Astrocyte of the cerebellum (primary cell): ENCODE results near the gene CNDP2.

Experiments
- DNase-seq: peaks from one replicate; pipeline ENCODE4 v3.0.0-alpha.2; 2011; ENCODE audit warnings: low read depth
- H3K4me3 ChIP-seq: 2 replicates; pipeline ENCODE4 v1.5.1; 2011; ENCODE audit warnings: mild to moderate bottlenecking, low read depth, low read length, moderate library complexity
- in situ Hi-C: cut with HindIII; loops from 2 replicates; pipeline ENCODE4 v1.10.0; 2017; ENCODE audit warnings: low sequenced_read_pairs
- TF ChIP-seq, protein P1 (sequence below): IDR thresholded peaks from 2 replicates; pipeline ENCODE4 v1.5.1; 2012; ENCODE audit warnings: low read length, low read depth, moderate library complexity, mild to moderate bottlenecking; ENCODE audit errors: missing control alignments

The CNDP2 gene

DNA sequence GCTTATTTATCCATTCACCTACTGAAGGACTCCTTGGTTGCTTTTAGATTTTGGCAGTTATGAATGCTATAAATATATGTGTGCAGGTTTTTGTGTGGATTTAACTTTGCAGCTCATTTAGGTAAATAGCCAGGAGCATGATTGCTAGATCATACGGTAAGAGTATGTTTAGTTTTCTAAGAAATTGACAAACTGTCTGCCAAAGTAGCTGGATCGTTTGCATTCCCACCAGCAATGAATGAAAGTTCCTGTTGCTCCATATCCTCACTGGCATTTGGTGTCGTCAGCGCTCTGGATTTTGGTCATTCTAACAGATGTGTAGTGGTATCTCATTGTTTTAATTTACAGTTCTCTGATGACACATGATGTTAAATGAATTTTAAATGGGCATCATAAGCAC, 30.4 kb upstream of the CNDP2 start:
- H3K4me3 ChIP-seq = no peak overlapping the region
- TF ChIP-seq, protein P1, sequence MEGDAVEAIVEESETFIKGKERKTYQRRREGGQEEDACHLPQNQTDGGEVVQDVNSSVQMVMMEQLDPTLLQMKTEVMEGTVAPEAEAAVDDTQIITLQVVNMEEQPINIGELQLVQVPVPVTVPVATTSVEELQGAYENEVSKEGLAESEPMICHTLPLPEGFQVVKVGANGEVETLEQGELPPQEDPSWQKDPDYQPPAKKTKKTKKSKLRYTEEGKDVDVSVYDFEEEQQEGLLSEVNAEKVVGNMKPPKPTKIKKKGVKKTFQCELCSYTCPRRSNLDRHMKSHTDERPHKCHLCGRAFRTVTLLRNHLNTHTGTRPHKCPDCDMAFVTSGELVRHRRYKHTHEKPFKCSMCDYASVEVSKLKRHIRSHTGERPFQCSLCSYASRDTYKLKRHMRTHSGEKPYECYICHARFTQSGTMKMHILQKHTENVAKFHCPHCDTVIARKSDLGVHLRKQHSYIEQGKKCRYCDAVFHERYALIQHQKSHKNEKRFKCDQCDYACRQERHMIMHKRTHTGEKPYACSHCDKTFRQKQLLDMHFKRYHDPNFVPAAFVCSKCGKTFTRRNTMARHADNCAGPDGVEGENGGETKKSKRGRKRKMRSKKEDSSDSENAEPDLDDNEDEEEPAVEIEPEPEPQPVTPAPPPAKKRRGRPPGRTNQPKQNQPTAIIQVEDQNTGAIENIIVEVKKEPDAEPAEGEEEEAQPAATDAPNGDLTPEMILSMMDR = no peak
- no peak for DNase-seq
- in situ Hi-C loops = loop anchor here (25.0 kb wide), 1 partner anchor 278 kb away; no protein-coding TSS in a partner anchor

DNA sequence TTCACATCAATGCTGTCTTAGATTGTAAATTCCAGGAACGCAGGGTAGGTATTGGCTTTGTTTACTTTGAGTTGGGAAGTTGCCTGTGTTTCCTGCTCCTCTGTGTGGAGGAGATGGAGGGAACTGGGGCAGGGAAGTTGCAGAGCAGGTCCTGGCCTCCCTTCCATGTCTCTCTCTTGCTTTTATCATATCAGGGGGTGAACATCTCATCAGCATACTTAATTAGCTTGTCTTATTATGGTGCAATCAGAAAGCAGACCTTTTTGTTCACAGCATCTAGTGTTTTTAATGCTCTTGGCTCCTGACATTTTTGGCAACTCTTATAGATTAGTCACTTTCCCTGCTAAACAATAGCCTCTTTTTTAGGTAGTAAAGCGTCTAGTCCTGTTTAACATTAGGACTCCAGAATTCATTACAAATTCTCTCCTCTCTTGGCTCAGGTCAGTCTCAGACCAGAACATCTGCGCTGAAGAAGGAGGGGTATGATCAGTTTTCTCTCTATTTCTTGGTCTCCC, 27.6 kb upstream of the CNDP2 start:
- TF ChIP-seq, protein P1 = no peak
- H3K4me3 ChIP-seq = no peak overlapping the region
- in situ Hi-C loops = loop anchor here (25.0 kb wide), 1 partner anchor 281 kb away; no protein-coding TSS in a partner anchor
- DNase-seq = peak; percentile 47

DNA sequence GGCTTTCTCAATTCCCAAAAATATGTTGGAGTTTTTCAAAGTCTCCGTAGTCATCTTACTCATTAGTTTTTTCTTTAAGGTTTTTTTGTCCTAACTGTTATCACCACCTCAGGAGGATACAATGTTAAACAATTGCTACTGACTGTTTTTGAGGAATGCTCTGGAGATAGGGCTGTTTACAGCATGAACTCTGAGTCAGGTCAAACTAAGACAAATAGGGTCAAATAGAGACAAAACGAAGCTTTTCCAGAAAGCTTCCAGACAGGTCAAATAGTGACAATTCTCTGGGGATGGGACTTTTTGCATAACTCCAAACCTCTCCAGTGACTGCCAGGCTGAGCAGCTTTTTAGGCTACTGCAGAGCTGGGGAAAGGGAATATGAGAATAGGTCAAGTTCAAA, 23.9 kb upstream of the CNDP2 start:
- no peak overlapping the region for H3K4me3 ChIP-seq
- DNase-seq = no peak

DNA sequence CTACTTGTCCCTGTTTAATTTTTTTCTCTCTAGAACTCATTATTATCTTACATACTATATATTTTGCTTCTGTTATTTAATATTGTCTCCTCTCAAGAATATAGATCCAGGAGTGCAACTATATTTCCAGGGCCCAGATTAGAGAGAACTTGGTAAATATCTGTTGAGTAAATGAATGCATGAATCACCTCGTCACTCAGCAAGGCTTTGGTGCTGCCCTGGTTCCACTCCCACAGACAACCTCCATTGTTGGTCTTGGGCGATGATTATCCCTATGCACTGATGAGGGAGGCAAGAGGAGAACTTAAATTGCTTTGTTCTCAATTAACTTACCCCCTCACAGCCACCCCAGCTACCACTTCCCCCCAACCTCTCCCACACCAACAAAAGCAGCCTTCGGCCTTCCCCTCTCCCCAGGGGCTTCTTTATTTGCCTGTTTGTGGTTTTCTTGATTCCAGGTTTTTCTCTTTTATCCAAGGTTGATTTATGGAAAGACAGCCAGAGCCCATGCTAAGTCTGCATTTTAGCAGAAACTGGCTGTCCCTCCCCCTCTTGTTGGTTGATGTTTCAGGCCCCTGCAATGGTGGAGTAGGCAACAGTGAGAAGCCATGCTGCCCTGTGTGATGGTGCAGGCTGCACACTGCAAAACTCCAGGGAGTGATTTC, 22.1 kb upstream of the CNDP2 start:
- H3K4me3 ChIP-seq = no peak overlapping the region
- in situ Hi-C loops = loop anchor here (25.0 kb wide), 1 partner anchor 287 kb away; no protein-coding TSS in a partner anchor
- DNase-seq = no peak
- TF ChIP-seq, protein P1 = no peak

More for the DNA sequence above, 23.9 kb upstream of the CNDP2 start:
- TF ChIP-seq, protein P1 = no peak
- in situ Hi-C loops = loop anchor here (25.0 kb wide), 1 partner anchor 285 kb away; no protein-coding TSS in a partner anchor

DNA sequence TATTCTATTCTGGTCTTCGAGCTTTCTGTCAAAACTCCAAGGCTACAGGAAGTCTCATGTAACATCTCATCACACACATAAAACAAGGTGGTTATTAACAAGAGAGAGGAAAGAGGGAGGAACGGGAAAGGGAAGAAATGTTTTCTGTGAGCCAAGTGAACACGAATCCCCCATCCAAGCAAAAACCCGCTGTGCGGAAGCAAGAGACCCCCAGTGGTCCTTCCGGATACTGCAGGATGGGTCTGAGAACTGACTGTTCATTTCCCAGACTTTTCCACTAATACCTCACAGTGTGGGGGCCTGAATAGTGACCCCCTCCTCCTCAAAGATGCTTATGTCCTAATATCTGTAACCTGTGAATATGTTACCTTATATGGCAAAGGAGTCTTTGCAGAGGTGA, 20.0 kb upstream of the CNDP2 start:
- no peak for DNase-seq
- TF ChIP-seq, protein P1 = peak; percentile 87
- in situ Hi-C loops = no loop called here
- H3K4me3 ChIP-seq = no peak overlapping the region

DNA sequence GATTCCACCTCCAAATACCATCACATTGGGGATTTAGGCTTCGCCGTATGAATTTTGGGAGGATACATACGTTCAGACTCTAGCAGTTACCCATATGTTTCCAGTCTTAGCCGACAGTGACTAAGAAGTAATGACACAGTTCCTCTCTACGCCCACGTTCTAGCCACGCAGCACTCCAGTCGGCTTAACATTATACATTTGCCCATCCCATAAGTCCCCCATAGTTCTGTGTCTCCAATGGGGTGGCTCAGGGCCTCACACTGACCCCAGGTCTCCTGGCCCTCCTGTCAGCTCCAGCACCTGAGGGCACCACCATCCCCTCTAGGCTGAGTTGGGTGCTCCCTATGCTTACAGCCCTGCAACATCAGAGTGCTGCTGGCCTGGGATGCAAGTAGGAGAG, 18.4 kb upstream of the CNDP2 start:
- in situ Hi-C loops = no loop called here
- H3K4me3 ChIP-seq = no peak overlapping the region
- no peak for DNase-seq
- TF ChIP-seq, protein P1 = no peak
